BLaER1 (cell line): ENCODE measurements around the gene EVC.

Experiments used
- H3K27ac ChIP-seq: shearing (Covaris generic); formaldehyde crosslinking; 2 replicates; pipeline ENCODE4 v1.8.1; 2022
- H3K27me3 ChIP-seq: shearing (Covaris generic); formaldehyde crosslinking; 2 replicates; pipeline ENCODE4 v1.8.1; 2022
- H3K36me3 ChIP-seq: shearing (Covaris generic); formaldehyde crosslinking; 2 replicates; pipeline ENCODE4 v1.8.1; 2022
- H3K4me1 ChIP-seq: shearing (Covaris generic); formaldehyde crosslinking; 2 replicates; pipeline ENCODE4 v1.8.1; 2022
- H3K4me2 ChIP-seq: shearing (Covaris generic); formaldehyde crosslinking; 2 replicates; pipeline ENCODE4 v1.8.1; 2022
- H3K4me3 ChIP-seq: shearing (Covaris generic); formaldehyde crosslinking; 2 replicates; pipeline ENCODE4 v1.8.1; 2022
- H3K9ac ChIP-seq: shearing (Covaris generic); formaldehyde crosslinking; 2 replicates; pipeline ENCODE4 v1.8.1; 2022
- H3K9me3 ChIP-seq: shearing (Covaris generic); formaldehyde crosslinking; 2 replicates; pipeline ENCODE4 v1.8.1; 2022
- H4K20me1 ChIP-seq: shearing (Covaris generic); formaldehyde crosslinking; 2 replicates; pipeline ENCODE4 v1.8.1; 2022
- Cebpa-rat ChIP-seq: shearing (Covaris generic); IDR thresholded peaks from 2 replicates; pipeline ENCODE4 v1.8.1; 2022

The EVC gene

GRCh38 chr4:5715357-5715756 lies 4.4 kb downstream of the EVC start:
- H3K27me3 ChIP-seq, result no peaks in the 10 kb centered on the region
- H3K4me1 ChIP-seq, result peaks cover 19% of the 10 kb centered on the region
- H3K9ac ChIP-seq, result no peak overlapping the region
- no peak overlapping the region for H3K4me2 ChIP-seq
- no peak overlapping the region for H3K4me3 ChIP-seq
- H3K27ac ChIP-seq, result no peak overlapping the region
- TF ChIP-seq Cebpa-rat, result no peak
- 0 out of 2 replicates have a peak, but pooled peaks cover 10% of the 10 kb centered on the region for H4K20me1 ChIP-seq
- peaks cover 13% of the 10 kb centered on the region for H3K36me3 ChIP-seq
- peaks cover 18% of the 10 kb centered on the region for H3K9me3 ChIP-seq

- Histone ChIP-seq H3K4me1 (peaks cover 16% of the 10 kb centered on the region), H3K9ac (no peak overlapping the region), H3K4me3 (no peak overlapping the region), H3K4me2 (no peak overlapping the region), H3K27ac (no peak overlapping the region), H4K20me1 (0 out of 2 replicates have a peak, but pooled peaks cover 10% of the 10 kb centered on the region), H3K9me3 (peaks cover 18% of the 10 kb centered on the region), H3K36me3 (peaks cover 18% of the 10 kb centered on the region), H3K27me3 (no peaks in the 10 kb centered on the region)
- no peak for TF ChIP-seq Cebpa-rat
These were observed 5.4 kb downstream of the EVC start for GRCh38 chr4:5716391-5716790.

- H3K4me1 ChIP-seq, result peaks cover 4% of the 10 kb centered on the region; the same call in 1 of the 2 replicates
- H3K9ac ChIP-seq, result no peak overlapping the region
- H3K27me3 ChIP-seq, result no peaks in the 10 kb centered on the region
- no peak overlapping the region for H3K4me2 ChIP-seq
- H4K20me1 ChIP-seq, result 0 out of 2 replicates have a peak, but pooled peaks cover 6% of the 10 kb centered on the region
- H3K27ac ChIP-seq, result no peak overlapping the region
- peaks cover 18% of the 10 kb centered on the region for H3K36me3 ChIP-seq
- peaks cover 18% of the 10 kb centered on the region for H3K9me3 ChIP-seq
- no peak overlapping the region for H3K4me3 ChIP-seq
- TF ChIP-seq Cebpa-rat, result no peak
These were observed 6.6 kb downstream of the EVC start for GRCh38 chr4:5717449-5718158.

- no peak for TF ChIP-seq Cebpa-rat
- Histone ChIP-seq H3K27me3 (no peaks in the 10 kb centered on the region), H4K20me1 (no peaks in the 10 kb centered on the region), H3K4me2 (no peak overlapping the region), H3K9ac (no peak overlapping the region), H3K36me3 (peaks cover 18% of the 10 kb centered on the region), H3K27ac (no peak overlapping the region), H3K9me3 (peaks cover 18% of the 10 kb centered on the region), H3K4me1 (peaks cover 4% of the 10 kb centered on the region; the same call in 1 of the 2 replicates), H3K4me3 (no peak overlapping the region)
These were observed 7.4 kb downstream of the EVC start for GRCh38 chr4:5718411-5718810.

GRCh38 chr4:5719350-5720055 lies 8.5 kb downstream of the EVC start:
- Histone ChIP-seq H3K27me3 (no peaks in the 10 kb centered on the region), H3K36me3 (peaks cover 18% of the 10 kb centered on the region), H3K4me2 (no peak overlapping the region), H3K4me1 (peaks cover 4% of the 10 kb centered on the region; the same call in 1 of the 2 replicates), H3K27ac (no peak overlapping the region), H3K4me3 (no peak overlapping the region), H3K9ac (no peak overlapping the region), H3K9me3 (peaks cover 15% of the 10 kb centered on the region), H4K20me1 (no peaks in the 10 kb centered on the region)
- no peak for TF ChIP-seq Cebpa-rat

- Histone ChIP-seq H3K9ac (no peak overlapping the region), H3K4me1 (peaks cover 4% of the 10 kb centered on the region; the same call in 1 of the 2 replicates), H3K9me3 (peaks cover 7% of the 10 kb centered on the region), H3K27me3 (no peaks in the 10 kb centered on the region), H3K4me3 (no peak overlapping the region), H4K20me1 (no peaks in the 10 kb centered on the region), H3K4me2 (no peak overlapping the region), H3K27ac (no peak overlapping the region), H3K36me3 (peaks cover 18% of the 10 kb centered on the region)
- TF ChIP-seq Cebpa-rat, result no peak
These were observed 9.3 kb downstream of the EVC start for GRCh38 chr4:5720157-5720850.

GRCh38 chr4:5720980-5721379 lies 10.0 kb downstream of the EVC start:
- Histone ChIP-seq H3K9me3 (peaks cover 5% of the 10 kb centered on the region), H3K27me3 (no peaks in the 10 kb centered on the region), H3K4me3 (no peak overlapping the region), H4K20me1 (no peaks in the 10 kb centered on the region), H3K36me3 (peaks cover 20% of the 10 kb centered on the region; the same call in 1 of the 2 replicates), H3K4me2 (no peak overlapping the region), H3K4me1 (peaks cover 4% of the 10 kb centered on the region; the same call in 1 of the 2 replicates), H3K9ac (no peak overlapping the region), H3K27ac (no peak overlapping the region)
- no peak for TF ChIP-seq Cebpa-rat

GRCh38 chr4:5721923-5722322 lies 10.9 kb downstream of the EVC start:
- Histone ChIP-seq H3K4me3 (no peak overlapping the region), H3K9me3 (0 out of 2 replicates have a peak, but pooled peaks cover 6% of the 10 kb centered on the region), H3K4me1 (peaks cover 4% of the 10 kb centered on the region; the same call in 1 of the 2 replicates), H3K9ac (no peak overlapping the region), H3K36me3 (peaks cover 25% of the 10 kb centered on the region; the same call in 1 of the 2 replicates), H3K4me2 (no peak overlapping the region), H4K20me1 (no peaks in the 10 kb centered on the region), H3K27me3 (no peaks in the 10 kb centered on the region), H3K27ac (no peak overlapping the region)
- TF ChIP-seq Cebpa-rat, result no peak

- Histone ChIP-seq H3K36me3 (peaks cover 25% of the 10 kb centered on the region; the same call in 1 of the 2 replicates), H3K27ac (no peak overlapping the region), H3K27me3 (no peaks in the 10 kb centered on the region), H3K4me1 (peaks cover 4% of the 10 kb centered on the region; the same call in 1 of the 2 replicates), H4K20me1 (no peaks in the 10 kb centered on the region), H3K9ac (no peak overlapping the region), H3K4me2 (no peak overlapping the region), H3K4me3 (no peak overlapping the region), H3K9me3 (0 out of 2 replicates have a peak, but pooled peaks cover 6% of the 10 kb centered on the region)
- TF ChIP-seq Cebpa-rat, result no peak
These were observed 11.3 kb downstream of the EVC start for GRCh38 chr4:5722328-5722727.
